Activated CD4-positive, CD25-positive, alpha-beta regulatory T cell treated with anti-CD3 and anti-CD28 coated beads, Interleukin-2, amount 50 U/mL, for 72 hours (primary cell): ENCODE measurements around the gene NLRC5.
"Not testable (repeated sequence)": the region's sequence is repeated elsewhere in the genome, so short reads cannot be mapped to it uniquely, and the experiment has no call there.

Source experiments
- DNase-seq: peaks from one replicate; pipeline ENCODE4 v3.0.0; 2021

The NLRC5 gene

GRCh38 chr16:57054771-57055170 is 65.4 kb downstream of the NLRC5 start:
- no peak for DNase-seq

DNA sequence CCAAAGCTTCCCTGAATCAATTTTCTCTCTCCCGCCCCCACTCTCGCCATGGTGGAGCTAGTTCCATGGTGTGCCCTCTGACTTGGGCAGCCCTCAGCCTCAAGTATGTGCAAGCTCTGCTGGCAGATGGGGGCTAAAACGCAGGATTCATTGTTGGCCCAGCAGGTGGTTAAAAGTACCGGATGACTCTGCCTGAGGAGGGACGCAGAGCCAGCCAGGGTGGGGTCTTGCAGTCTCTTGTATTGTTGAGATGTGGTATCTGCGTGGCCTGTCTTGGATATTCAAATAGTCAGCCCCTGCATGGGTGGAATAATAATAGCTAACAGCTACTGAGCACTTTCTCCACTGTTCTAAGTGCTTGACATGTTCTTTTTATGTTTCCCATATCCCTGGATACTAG is 66.3 kb downstream of the NLRC5 start:
- no peak for DNase-seq

DNA sequence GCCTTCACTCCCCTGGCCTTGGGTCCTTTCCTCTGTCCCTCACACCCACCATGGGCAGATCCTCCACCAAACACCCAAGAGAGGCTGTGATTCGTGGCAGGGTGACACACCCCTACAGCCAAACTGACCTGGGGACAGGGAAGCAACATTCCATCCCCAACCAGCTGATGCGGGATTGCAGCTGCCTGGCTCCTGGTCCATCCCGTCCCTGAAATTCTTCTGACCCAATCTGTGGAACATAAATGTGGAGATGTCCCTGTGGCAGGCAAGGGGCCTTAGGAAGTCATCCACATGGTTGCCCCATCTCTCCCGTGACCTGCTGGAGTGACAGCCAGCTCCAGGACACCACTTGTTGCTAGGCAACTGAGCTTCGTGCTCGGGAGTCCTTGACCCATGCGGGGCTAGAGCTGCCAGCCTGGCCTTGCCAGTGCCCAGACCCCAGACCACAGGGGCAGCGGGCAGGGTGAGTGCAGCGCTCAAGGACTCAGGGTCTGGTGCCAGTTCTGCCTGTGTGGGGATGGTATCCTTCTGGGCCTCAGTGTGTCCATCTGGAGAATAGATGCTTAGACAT is 69.0 kb downstream of the NLRC5 start:
- DNase-seq, result no peak

DNA sequence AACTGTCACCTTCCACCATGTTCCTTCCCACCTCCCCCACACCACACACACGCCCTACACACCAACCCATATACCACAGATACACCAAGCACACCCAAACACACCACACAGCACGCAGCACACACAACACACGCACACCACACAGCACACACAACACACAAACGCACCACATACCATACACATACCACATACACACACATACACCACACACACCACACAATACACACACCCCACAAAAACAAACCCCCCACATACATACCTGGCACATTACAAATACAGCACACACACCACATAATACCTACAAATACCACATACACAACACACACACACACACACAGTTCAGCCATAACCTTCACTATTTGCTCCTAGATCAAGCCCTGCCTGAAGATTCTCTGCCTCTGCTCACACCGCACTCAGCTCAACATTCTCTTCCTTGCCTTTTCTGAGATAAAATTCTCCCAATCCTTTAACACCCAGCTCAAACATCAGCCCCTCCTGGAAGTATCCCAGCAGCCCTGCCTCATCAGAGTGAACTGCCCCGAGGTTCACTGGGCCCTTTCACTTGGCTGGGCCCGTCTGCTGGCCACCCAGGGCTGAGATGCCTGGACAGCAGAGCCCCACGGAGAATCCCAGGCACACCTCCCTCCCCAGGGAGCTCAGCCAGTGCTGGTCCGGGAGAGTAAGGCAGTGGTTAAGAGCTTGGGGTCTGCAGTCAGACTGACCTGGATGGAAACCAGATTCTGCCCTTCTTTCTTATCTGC is 71.1 kb downstream of the NLRC5 start:
- no peak for DNase-seq

DNA sequence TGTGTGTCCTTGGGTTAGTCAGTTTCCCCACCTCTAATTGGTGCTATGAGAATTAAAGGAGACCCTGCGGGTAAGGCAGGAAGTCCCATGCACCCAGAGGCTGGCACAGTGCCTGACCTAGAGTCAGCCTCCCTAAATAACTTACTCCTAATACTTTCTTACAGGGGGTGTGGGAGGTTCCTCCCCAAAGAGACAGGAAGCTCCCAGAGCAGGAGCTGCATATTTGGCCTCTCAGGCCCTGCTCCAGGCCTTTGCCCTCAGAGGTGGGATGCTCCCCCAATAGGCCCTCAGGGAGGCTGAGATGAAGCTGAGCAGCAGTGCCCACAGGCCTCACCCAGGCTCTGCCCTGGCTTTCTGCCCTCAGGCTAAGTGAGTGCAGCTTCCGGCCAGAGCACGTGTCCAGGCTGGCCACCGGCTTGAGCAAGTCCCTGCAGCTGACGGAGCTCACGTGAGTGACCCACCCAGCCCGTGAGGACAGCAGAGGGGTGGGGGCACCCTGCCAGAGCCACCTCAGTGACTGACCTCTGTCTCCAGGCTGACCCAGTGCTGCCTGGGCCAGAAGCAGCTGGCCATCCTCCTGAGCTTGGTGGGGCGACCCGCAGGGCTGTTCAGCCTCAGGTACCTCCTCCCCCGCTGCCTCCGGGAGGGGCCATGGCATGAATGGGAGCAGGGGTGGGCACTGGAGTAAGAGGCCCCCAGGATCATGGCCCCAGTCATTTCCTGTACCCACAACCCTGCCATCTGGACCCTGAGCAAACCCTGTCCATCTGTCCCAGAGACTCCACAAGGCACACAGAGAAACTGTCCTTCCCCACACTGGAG is 71.9 kb downstream of the NLRC5 start:
- DNase-seq, result no peak

GRCh38 chr16:57062329-57062728 is 73.0 kb downstream of the NLRC5 start:
- no peak for DNase-seq

GRCh38 chr16:57063189-57063588 is 73.8 kb downstream of the NLRC5 start:
- not testable (repeated sequence) for DNase-seq

DNA sequence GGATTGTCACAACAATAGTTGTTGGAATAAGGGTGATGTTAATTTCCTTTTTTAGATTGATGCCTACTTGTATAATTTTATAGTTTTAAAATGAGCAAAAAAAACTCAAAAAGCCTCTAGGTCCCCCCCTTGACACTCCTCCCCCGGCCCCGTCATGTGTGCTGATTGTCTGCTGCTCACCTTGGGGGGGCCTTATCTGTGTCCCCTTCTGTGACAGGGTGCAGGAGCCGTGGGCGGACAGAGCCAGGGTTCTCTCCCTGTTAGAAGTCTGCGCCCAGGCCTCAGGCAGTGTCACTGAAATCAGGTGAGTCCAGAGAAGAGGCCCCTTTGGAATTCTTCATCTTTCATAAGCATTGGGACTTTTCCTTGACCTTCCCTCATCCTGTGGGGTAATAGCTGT is 75.6 kb downstream of the NLRC5 start:
- DNase-seq, result no peak

GRCh38 chr16:57066625-57067024 is 77.3 kb downstream of the NLRC5 start:
- DNase-seq, result no peak

- DNase-seq, result no peak
Measured at GRCh38 chr16:57067347-57067746, 78.0 kb downstream of the NLRC5 start.

GRCh38 chr16:57069053-57069452 is 79.7 kb downstream of the NLRC5 start:
- DNase-seq, result no peak

GRCh38 chr16:57069635-57070370 is 80.4 kb downstream of the NLRC5 start:
- DNase-seq, result no peak

- no peak for DNase-seq
Measured at GRCh38 chr16:57070424-57070823, 81.1 kb downstream of the NLRC5 start.

GRCh38 chr16:57071081-57071732 is 81.8 kb downstream of the NLRC5 start:
- not testable (repeated sequence) for DNase-seq

GRCh38 chr16:57071831-57072582 is 82.7 kb downstream of the NLRC5 start:
- DNase-seq, result no peak

DNA sequence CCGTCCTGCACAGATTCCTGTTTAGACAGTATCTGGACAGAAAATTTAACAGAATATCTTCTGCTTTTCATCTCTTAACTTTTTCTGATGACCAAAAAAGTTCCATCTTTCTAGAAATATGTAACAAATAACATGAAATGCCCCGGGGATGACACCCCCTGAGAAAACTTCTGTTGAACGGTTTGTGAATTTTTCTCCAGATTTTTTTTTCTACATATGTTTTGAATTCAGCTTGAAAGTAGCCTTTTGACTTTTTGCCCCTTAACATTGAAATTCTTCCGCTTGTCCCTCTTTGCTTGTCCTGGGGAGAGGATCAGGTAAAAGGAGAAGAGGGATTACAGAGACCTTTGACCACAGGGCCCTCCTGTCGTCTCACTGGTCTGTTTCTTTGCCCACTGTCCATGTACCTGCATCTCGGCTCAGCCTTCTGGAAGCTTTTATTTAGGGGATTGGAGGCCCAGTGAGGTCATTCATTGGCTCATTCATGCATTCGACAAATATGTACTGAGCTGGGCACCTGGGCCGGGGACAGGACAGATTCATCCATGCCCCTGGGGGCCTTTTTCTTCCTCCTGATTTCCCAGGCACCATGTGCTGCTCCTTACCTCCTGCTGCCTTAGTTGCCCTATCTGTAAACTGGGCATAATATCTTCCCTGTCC is 83.4 kb downstream of the NLRC5 start:
- no peak for DNase-seq

DNA sequence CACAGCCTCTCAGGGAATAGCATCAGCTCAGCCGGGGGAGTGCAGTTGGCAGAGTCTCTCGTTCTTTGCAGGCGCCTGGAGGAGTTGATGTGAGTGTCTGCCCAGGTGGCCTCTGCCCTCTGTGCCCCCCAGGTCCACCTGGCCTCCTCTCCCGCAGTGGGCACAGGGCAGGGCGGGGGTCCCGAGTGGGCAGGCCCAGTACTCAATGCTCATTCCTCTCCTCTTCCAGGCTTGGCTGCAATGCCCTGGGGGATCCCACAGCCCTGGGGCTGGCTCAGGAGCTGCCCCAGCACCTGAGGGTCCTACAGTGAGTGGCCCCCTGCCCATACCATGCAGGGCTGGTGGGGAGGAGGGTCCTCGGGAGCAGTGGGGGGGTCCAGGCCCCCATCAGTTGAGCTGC is 88.4 kb downstream of the NLRC5 start:
- DNase-seq, result no peak

- no peak for DNase-seq
Measured at GRCh38 chr16:57081744-57082143, 92.4 kb downstream of the NLRC5 start.

GRCh38 chr16:57082664-57083063 is 93.3 kb downstream of the NLRC5 start:
- DNase-seq, result no peak

- DNase-seq, result no peak
Measured at GRCh38 chr16:57083485-57084126, 94.2 kb downstream of the NLRC5 start.

GRCh38 chr16:57084257-57084770 is 95.0 kb downstream of the NLRC5 start:
- DNase-seq, result peak; percentile 65
